Neuronal stem cell (in vitro differentiated cells): ENCODE data around the gene GADL1.

Experiments used
- DNase-seq: peaks from one replicate; pipeline ENCODE4 v3.0.0-alpha.2; 2013; ENCODE audit warnings: low spot score
- H2AFZ ChIP-seq: one replicate; pipeline ENCODE4 v1.6.1; 2013; ENCODE audit warnings: mild to moderate bottlenecking, low read length, inconsistent platforms
- H2AK5ac ChIP-seq: 2 replicates; pipeline ENCODE4 v1.6.1; 2013; ENCODE audit warnings: low read depth, mild to moderate bottlenecking, inconsistent platforms, low read length, moderate library complexity, mixed read lengths
- H2BK120ac ChIP-seq: 2 replicates; pipeline ENCODE4 v1.6.1; 2013; ENCODE audit warnings: low read depth, mild to moderate bottlenecking, inconsistent platforms, low read length, moderate library complexity, mixed read lengths
- H2BK12ac ChIP-seq: one replicate; pipeline ENCODE4 v1.6.1; 2013; ENCODE audit warnings: low read length, inconsistent platforms
- H2BK15ac ChIP-seq: 2 replicates; pipeline ENCODE4 v1.6.1; 2013; ENCODE audit warnings: mild to moderate bottlenecking, low read length, inconsistent platforms, mixed read lengths
- H2BK5ac ChIP-seq: one replicate; pipeline ENCODE4 v1.6.1; 2013; ENCODE audit warnings: inconsistent platforms, mild to moderate bottlenecking, low read length, moderate library complexity
- H3K14ac ChIP-seq: one replicate; pipeline ENCODE4 v1.6.1; 2013; ENCODE audit warnings: low read length, inconsistent platforms
- H3K18ac ChIP-seq: 2 replicates; pipeline ENCODE4 v1.6.1; 2013; ENCODE audit warnings: low read length, inconsistent platforms
- H3K23ac ChIP-seq: 2 replicates; pipeline ENCODE4 v1.6.1; 2013; ENCODE audit warnings: low read depth, mild to moderate bottlenecking, mixed read lengths, low read length, inconsistent platforms; ENCODE audit not compliant: poor library complexity
- H3K27ac ChIP-seq: replicated peaks from 3 replicates; pipeline ENCODE4 v1.5.1; 2013; ENCODE audit warnings: low read length, inconsistent platforms
- H3K27me3 ChIP-seq, 3 experiments: 2 replicates each; pipeline ENCODE4 v1.6.1; 2013; ENCODE audit warnings: low read length in 3 of 3, mild to moderate bottlenecking in 2 of 3, inconsistent platforms in 1 of 3, low read depth in 1 of 3, mixed read lengths in 1 of 3, moderate library complexity in 1 of 3; ENCODE audit not compliant: control insufficient read depth in 3 of 3, insufficient read depth in 3 of 3
- H3K36me3 ChIP-seq, 2 donors: replicated peaks in 1 of 2; 2 replicates each; pipeline ENCODE4 v1.6.1; 2013; ENCODE audit warnings: low read length in 2 of 2; ENCODE audit not compliant: control insufficient read depth in 2 of 2, insufficient read depth in 2 of 2
- H3K4ac ChIP-seq: 2 replicates; pipeline ENCODE4 v1.6.1; 2013; ENCODE audit warnings: inconsistent platforms, mild to moderate bottlenecking, low read length, moderate library complexity
- H3K4me1 ChIP-seq, 2 donors: 1 replicate in 1 of 2; 2 replicates in 1 of 2; pipeline ENCODE4 v1.6.1; 2013; ENCODE audit warnings: low read length in 2 of 2, low read depth in 1 of 2; ENCODE audit not compliant: control insufficient read depth in 2 of 2, insufficient read depth in 1 of 2
- H3K4me2 ChIP-seq: one replicate; pipeline ENCODE4 v1.6.1; 2013; ENCODE audit warnings: mild to moderate bottlenecking, low read length, inconsistent platforms; ENCODE audit not compliant: insufficient read depth, poor library complexity, severe bottlenecking
- H3K4me3 ChIP-seq, 2 donors: 2 replicates each; pipeline ENCODE4 v1.5.1; 2013; ENCODE audit warnings: low read length in 2 of 2, mild to moderate bottlenecking in 2 of 2, inconsistent platforms in 1 of 2, moderate library complexity in 1 of 2
- H3K79me1 ChIP-seq: one replicate; pipeline ENCODE4 v1.6.1; 2013; ENCODE audit warnings: low read depth, mild to moderate bottlenecking, inconsistent platforms, low read length, moderate library complexity
- H3K9ac ChIP-seq: one replicate; pipeline ENCODE4 v1.6.1; 2013; ENCODE audit warnings: mild to moderate bottlenecking, low read depth, low read length, inconsistent platforms; ENCODE audit not compliant: poor library complexity
- H3K9me3 ChIP-seq, 2 donors: replicated peaks in 1 of 2; 2 replicates each; pipeline versions ENCODE3 to v1.6.1; 2013; ENCODE audit warnings: low read length in 2 of 2, mild to moderate bottlenecking in 2 of 2, inconsistent platforms in 1 of 2, low read depth in 1 of 2, mixed read lengths in 1 of 2, moderate library complexity in 1 of 2; ENCODE audit not compliant: control insufficient read depth in 2 of 2, insufficient read depth in 1 of 2
- H4K8ac ChIP-seq: one replicate; pipeline ENCODE4 v1.6.1; 2013; ENCODE audit warnings: low read depth, mild to moderate bottlenecking, inconsistent platforms, low read length, moderate library complexity
- H4K91ac ChIP-seq: one replicate; pipeline ENCODE4 v1.6.1; 2013; ENCODE audit warnings: low read length, low read depth, mild to moderate bottlenecking, inconsistent platforms; ENCODE audit not compliant: poor library complexity
- WGBS, 2 donors: extraction: QIAGEN DNeasy Blood & Tissue Kit; methylation state at CpG; one replicate each; pipeline ENCODE4 v1.1.7; 2013; ENCODE audit warnings: missing lambda C conversion rate in 2 of 2, mixed read lengths in 1 of 2; ENCODE audit not compliant: insufficient read length in 2 of 2, insufficient replicate concordance in 1 of 2; ENCODE audit errors: extremely low coverage in 2 of 2; 5-methylcytosine and 5-hydroxymethylcytosine counted together

Gene GADL1

DNA sequence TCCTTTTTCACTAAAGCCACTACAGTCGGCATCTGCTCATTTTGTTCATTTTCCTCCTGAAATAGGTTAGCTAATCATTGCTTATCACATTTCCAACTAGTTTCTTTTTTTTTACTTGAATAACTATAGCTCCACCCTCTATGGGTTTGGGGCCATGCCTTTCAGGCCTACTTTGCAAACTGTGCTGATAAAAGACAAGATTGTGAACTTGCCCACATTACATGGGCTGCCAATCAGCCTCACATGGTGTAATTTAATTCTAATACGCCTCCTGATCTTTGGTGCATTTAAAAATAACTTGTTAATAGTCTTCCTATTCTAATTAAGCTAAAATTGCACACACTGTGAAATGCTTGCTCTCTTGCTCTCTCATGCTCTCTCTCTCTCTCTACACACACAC, 197.6 kb downstream of the GADL1 start:
- Histone ChIP-seq H4K8ac (no peak overlapping the region), H3K4ac (no peak overlapping the region), H2BK15ac (no peak overlapping the region), H3K36me3 (peaks cover 0 to 44% of the 10 kb centered on the region in 2 donors), H2AK5ac (no peak overlapping the region), H3K9ac (no peak overlapping the region), H2BK120ac (no peak overlapping the region), H3K9me3 (no peaks in the 10 kb centered on the region), H2BK5ac (no peak overlapping the region), H3K4me2 (no peak overlapping the region), H2BK12ac (no peak overlapping the region), H3K27ac (no peak overlapping the region), H3K27me3 (no peaks in the 10 kb centered on the region), H3K79me1 (no peaks in the 10 kb centered on the region), H4K91ac (no peak overlapping the region), H3K18ac (no peak overlapping the region), H3K14ac (no peak overlapping the region), H3K23ac (no peak overlapping the region), H3K4me1 (peaks cover 0 to 3% of the 10 kb centered on the region in 2 donors), H2AFZ (no peak overlapping the region), H3K4me3 (no peak overlapping the region)
- no CpG with 5 or more reads among the region's 2 CpGs for WGBS, 2 donors
- no peak for DNase-seq

DNA sequence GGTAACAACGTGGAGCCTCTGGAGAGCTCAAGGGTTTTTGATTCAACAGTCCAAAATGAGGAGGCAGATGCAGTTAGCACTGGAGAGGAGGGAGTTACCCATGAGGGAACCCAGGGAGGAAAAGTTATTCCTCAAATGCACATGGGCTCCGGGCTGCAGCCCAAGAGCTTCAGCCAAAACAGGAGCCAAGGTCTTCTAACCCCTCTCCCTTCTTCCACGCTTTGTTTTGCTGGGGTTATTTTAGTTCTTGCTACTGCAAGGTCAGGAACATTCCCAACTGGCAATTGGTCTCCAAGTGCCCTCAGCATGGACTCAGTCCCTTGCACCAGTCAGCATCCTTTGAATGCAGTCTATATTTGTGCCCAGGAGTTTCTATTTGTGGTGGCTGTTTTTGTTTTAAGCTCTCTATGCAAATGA, 198.1 kb downstream of the GADL1 start:
- no peak overlapping the region for H3K4ac ChIP-seq
- H3K4me2 ChIP-seq: no peak overlapping the region
- no peaks in the 10 kb centered on the region for H3K9me3 ChIP-seq
- no peak overlapping the region for H2AFZ ChIP-seq
- no peak overlapping the region for H3K18ac ChIP-seq
- DNase-seq: no peak
- no peak overlapping the region for H3K27ac ChIP-seq
- H3K23ac ChIP-seq: no peak overlapping the region
- H2BK5ac ChIP-seq: no peak overlapping the region
- H2BK120ac ChIP-seq: no peak overlapping the region
- H2BK15ac ChIP-seq: no peak overlapping the region
- H3K9ac ChIP-seq: no peak overlapping the region
- H3K27me3 ChIP-seq: no peaks in the 10 kb centered on the region
- H3K79me1 ChIP-seq: no peaks in the 10 kb centered on the region
- H4K8ac ChIP-seq: no peak overlapping the region
- peaks cover 0 to 3% of the 10 kb centered on the region in 2 donors for H3K4me1 ChIP-seq
- H3K14ac ChIP-seq: no peak overlapping the region
- no peak overlapping the region for H3K4me3 ChIP-seq
- peaks cover 0 to 49% of the 10 kb centered on the region in 2 donors for H3K36me3 ChIP-seq
- no peak overlapping the region for H2BK12ac ChIP-seq
- WGBS, 2 donors: no CpG with 5 or more reads among the region's 3 CpGs
- H4K91ac ChIP-seq: no peak overlapping the region
- no peak overlapping the region for H2AK5ac ChIP-seq

DNA sequence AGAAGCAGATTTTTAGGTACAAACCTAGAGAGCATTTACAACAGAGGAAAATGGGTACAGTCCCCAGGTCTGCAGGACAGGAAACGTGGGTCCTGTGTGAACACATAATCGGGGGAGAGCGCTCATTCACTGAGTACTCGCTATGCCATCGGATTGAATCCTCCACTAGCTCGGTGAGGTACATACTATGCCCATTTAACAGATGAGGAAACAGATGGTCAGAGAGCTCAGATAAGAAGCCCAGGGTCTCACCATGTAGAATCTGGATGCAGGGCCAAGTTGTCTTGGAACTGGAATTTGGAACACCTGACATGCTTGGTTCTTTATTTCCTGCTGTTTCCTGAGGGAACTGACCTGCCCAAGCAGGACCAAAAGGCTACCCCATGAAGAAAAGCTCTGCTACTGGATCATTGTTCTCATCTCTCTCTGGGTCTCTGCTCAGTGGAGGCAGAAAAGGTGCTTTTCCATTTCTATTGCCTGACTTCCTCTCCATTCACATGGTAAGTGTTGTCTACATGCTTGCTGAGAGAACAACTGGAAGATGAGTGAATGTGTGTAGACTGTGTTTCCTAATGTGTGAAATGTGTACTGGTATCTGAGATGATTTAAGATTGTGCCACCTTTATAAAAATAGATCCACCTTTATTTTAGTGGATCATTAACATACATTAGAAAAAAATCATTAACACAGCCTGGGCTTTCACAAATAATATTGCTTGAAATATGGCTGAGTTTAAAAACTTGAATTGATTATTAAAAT, 199.0 kb downstream of the GADL1 start:
- Histone ChIP-seq H3K4ac (no peak overlapping the region), H3K23ac (no peak overlapping the region), H3K27ac (no peak overlapping the region), H3K27me3 (no peaks in the 10 kb centered on the region), H2AFZ (no peak overlapping the region), H3K14ac (no peak overlapping the region), H3K36me3 (peaks cover 0 to 58% of the 10 kb centered on the region in 2 donors), H2BK5ac (no peak overlapping the region), H3K9me3 (no peaks in the 10 kb centered on the region), H4K91ac (no peak overlapping the region), H3K18ac (no peak overlapping the region), H2BK15ac (no peak overlapping the region), H2BK120ac (no peak overlapping the region), H3K4me3 (no peak overlapping the region), H2AK5ac (no peak overlapping the region), H4K8ac (no peak overlapping the region), H3K4me1 (peaks cover 0 to 5% of the 10 kb centered on the region in 2 donors), H3K79me1 (no peaks in the 10 kb centered on the region), H2BK12ac (no peak overlapping the region), H3K4me2 (no peak overlapping the region), H3K9ac (no peak overlapping the region)
- DNase-seq: no peak
- no CpG with 5 or more reads among the region's 6 CpGs for WGBS, 2 donors

DNA sequence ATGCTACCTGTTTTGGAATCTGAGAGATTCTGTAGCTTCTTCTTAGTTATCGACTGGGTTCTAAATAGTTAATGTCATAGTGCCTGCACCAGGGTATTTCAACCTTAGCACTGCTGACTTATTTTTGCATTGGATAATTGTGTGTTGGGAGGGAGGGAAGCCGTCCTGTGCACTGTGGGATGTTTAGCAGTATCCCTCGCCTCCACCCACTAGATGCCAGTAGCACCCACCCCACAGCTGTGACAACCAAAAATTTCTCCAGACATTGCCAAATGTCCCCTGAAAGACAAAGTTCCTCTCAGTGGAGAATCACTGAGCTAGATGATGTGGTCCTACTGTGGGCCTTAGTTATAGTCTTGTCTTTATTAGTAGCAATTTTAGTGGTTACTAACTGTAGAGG, 199.8 kb downstream of the GADL1 start:
- Histone ChIP-seq H3K14ac (no peak overlapping the region), H2BK12ac (no peak overlapping the region), H2AK5ac (no peak overlapping the region), H4K8ac (no peak overlapping the region), H2BK5ac (no peak overlapping the region), H3K27ac (no peak overlapping the region), H4K91ac (no peak overlapping the region), H3K9ac (no peak overlapping the region), H3K27me3 (no peaks in the 10 kb centered on the region), H2BK15ac (no peak overlapping the region), H2AFZ (no peak overlapping the region), H2BK120ac (no peak overlapping the region), H3K36me3 (peaks cover 0 to 66% of the 10 kb centered on the region in 2 donors), H3K4ac (no peak overlapping the region), H3K79me1 (no peaks in the 10 kb centered on the region), H3K4me3 (no peak overlapping the region), H3K4me1 (peaks cover 0 to 5% of the 10 kb centered on the region in 2 donors), H3K23ac (no peak overlapping the region), H3K4me2 (no peak overlapping the region), H3K9me3 (peaks cover 0 to 5% of the 10 kb centered on the region in 2 donors), H3K18ac (no peak overlapping the region)
- WGBS, 2 donors: no CpG with 5 or more reads among the region's 3 CpGs
- DNase-seq: no peak
